Inflammatory macrophage treated with lipopolysaccharide for 1 hour (primary cell): Measurements from ENCODE around the gene FLACC1.
A peak's percentile ranks its signal among the peaks of the same experiment; 100 is the strongest.

Source experiments
- DNase-seq, 2 donors: peaks; one replicate each; pipeline ENCODE4 v3.0.0-alpha.2; 2020 to 2022

Gene FLACC1

DNA sequence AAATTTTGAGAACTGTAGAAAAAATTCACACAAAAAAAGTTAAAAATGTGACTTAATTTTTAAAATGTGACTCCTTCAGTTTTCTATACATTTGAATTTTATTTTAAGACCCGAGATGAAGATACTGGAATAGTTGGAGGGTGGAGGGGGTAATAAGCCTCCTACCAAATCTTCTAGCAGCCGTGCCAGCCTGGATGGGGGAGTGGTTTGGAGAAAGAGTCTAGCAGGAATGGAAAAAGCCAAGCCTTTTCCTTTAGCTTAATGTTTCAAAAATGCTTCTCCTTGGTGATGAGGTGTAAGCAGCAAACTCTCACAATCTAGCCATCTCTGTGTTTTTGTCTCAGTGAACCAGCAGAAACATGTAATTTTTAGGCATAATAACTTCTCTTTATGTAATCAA lies 82.1 kb downstream of the FLACC1 start:
- no peak for DNase-seq

DNA sequence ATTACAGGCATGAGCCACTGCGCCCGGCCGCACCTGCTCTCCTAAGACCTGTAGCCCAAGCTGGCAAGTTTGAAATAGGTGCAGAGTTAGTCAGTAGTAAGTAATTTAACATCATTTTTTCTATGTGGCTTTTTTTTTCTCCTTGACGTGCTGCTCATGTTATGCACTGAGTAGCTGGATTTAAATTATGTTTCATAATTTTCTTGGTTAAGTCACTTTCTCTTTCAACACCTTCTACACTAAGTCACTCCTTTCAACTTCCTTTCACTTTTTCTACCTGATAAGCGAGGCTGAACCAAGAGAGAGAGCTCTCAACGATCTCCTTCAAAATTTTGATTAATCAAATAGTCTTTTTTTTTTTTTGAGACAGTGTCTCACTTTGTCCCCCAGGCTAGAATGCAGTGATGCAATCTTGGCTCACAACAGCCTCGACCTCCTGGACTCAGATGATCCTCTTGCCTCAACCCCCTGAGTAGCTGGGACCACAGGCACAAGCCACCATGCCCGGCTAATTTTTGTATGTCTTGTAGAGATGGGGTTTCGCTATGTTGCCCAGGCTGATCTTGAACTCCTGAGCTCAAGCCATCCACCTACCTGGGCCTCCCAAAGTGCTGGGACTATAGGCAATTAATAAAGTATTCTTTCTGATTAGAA lies 83.7 kb downstream of the FLACC1 start:
- no peak for DNase-seq

DNA sequence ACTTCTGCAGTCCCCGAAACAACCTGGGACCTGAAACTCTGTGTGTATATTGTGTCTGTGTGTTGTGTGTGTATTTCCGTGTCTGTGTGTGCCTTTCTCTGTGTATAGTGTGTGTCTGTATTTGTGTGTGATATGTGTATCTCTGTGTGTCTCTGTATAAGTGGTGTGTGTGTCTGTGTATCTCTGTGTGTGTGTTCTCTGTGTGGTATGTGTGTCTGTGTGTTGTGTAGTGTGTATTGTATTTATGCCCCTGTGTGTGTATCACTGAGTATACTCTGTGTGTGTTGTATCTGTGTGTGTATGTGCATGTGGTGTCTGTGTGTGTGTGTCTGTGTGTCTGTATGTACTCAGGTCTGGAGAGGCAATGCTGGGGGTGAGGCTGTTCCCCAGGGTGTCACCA lies 85.2 kb downstream of the FLACC1 start:
- no peak for DNase-seq

DNA sequence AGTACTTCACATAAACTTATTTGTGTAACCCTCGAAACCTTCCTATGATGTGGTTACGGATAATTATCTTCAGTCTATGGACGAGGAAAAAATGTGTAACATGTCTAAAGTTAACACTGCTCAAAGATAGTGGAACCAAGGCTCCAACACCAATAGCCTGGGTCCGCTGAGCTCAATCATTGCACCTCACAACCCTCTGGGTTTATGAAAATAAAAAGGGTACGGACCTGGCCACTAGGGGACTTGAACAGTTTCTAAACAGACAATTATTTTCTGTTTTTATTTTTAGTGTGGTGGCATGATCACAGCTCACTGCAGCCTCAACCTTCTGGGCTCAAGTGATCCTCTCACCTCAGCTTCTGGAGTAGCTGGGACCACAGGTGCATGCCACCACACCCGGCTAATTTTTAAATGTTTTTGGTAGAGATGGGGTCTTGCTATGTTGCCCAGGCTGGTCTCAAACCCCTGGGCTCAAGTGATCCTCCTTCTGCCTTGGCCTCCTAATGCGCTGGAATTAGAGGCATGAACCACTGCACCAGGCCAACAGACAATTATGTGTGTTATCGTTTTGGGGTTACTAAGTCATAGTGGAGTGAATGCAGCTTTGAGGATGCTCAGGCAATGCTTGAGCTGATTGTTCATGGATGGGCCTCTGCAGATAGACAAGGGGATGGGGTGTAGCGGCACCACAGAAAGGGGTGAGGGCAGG lies 86.7 kb downstream of the FLACC1 start:
- DNase-seq, result no peak

DNA sequence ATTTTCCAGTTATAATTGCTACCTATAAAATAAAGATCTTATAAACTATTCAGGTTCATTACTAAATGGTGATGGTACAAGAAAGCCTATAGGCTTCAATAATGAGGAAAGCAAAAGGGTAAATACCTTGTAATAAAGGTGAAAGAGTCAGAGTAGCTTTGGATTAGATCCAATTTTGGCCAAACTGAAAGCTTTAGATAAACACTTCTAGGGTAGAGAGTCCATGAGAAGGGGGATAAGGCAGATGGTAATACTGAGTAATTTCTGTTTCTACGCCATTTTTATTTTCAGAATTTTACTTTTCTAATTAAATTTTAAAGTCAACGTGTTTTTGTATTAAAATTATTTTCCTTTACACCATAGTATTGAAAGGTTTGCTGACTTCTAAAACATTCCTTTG lies 87.4 kb downstream of the FLACC1 start:
- no peak for DNase-seq

DNA sequence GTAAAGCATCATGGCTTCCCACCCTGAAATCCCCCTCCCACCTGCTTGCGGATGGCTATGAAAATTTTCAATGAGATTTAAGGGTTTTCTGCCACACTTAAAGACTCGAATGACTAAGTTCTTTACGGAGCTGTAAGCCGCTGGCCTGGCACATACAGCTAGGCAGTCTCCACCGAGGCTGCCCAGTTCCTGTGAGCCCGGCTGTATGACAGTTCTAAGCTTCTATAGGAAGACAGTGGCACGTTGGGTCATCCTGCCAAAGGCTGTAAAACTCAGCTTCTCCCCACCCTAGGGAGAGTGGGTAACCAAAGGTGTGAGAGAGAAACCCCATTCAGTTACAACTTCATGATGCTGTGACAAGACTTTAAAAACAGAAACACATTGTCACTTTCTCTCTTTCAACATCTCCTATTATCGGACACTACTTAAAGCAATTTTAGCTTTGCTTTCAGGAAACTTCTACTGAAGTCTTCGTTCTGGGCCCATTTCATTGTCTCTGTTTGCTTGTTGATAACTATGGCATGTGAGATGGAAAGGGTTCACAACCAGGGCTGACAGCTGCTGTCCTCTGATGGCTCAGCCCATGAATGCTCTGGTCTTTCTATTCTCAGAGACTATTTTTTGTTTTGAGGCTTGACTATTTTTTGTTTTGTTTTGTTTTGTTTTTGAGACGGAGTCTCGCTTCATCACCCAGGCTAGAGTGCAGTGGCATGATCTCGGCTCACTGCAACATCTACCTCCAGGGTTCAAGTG lies 89.7 kb downstream of the FLACC1 start:
- no peak for DNase-seq

DNA sequence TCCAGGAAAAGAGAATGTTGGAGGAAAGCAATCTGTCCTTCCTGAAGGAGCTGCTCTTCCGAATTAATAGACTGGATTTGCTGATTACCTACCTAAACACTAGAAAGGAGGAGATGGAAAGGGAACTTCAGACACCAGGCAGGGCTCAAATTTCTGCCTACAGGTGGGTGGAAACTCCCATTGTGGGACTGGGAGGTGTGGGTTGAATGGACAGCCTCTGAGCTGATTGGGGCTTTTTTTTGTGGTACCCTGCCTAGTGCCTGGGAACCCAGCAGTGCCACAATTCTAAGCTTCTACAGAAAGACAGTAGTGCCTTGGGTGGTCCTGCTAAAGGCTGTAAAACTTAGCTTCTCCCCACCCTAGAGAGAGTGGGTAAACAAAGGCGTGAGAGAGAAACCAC lies 90.5 kb downstream of the FLACC1 start:
- DNase-seq, result no peak

DNA sequence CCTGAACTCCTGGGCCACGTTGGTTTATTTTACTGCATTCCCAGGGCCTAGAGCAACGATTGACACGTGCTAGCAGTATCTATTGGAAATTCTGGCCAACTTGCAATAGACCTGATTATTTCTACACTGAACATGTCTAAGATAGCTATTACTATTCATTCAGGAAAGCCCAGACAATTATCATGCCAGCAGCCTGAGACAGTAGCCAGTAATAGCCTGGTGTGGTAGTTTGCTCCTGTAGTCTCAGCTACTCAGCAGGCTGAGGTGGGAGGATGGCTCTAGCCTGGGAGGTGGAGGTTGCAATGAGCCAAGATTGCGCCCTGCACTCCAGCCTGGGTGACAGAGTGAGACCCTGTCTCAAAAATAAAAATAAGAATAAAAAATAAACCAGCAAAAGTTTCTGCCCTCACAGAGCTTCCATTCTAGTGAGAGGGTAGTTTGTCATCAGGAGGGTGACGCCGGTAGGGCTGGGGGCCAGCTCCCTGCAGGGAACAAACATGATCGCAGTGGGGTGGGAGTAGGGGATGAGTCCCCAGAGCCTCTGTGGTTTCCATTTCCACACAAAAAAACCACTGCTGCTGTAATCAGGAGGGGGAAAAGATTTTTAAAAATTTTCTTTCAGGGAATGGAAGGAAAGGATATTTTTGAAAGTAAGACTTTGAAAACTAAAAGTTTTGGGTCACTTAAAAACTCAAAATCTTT lies 92.5 kb downstream of the FLACC1 start:
- no peak for DNase-seq

DNA sequence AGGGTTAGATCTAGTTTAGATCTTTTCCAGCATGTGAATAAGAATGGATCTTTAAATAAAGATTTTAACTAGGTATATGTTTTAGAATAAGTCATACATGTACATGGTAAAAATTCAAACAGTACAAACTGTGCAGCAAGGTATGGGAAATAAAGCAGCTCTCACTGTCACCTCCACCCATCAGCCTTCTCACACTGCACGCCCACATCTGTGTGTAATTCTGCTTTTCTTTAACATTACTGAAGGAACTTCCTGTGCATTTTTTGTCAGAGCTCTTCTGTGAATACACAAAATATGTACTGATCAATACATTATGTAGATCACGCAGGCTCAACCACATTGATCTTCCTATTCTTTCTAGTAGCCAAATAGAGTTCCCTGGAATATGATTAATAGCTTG lies 93.4 kb downstream of the FLACC1 start:
- peak; percentile 51 to 61 for DNase-seq

DNA sequence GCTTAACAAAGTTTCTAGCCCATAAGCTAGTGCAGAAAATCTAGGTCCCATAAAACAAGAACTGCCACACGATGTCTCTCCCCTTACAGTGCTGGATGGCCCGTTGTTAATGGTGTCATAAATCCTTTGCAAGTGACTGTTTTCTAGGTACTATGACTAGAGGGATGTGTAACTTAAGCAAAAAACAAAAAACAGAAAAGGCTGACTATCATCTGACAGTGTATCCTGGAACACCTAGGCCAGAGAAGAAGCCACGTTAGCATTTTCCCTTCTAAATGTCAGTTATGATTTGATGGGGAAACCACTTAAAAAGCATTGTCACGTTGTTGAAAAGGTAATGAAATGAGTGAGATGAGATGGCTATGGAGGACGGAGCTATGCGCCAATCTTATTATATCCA lies 94.4 kb downstream of the FLACC1 start:
- DNase-seq, result no peak

DNA sequence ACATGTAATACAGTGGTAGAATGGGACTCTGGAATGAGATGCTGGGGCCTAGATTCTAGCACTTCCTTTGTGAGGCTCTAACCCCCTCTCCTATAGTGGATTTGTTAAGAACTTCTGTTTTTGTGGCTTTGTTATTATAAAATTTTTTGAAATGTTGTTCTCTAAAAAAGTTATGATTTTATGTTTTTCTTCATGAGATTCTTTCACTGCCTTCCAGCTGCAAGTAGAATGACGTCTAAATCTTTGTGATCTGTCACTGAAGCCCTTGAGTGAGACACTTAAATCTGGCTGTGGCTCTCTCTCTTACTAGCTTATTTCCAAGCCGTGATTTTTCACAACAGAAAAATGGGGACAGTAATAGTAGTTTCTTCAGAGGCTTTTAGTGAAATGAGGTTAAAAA lies 95.2 kb downstream of the FLACC1 start:
- DNase-seq, result no peak

DNA sequence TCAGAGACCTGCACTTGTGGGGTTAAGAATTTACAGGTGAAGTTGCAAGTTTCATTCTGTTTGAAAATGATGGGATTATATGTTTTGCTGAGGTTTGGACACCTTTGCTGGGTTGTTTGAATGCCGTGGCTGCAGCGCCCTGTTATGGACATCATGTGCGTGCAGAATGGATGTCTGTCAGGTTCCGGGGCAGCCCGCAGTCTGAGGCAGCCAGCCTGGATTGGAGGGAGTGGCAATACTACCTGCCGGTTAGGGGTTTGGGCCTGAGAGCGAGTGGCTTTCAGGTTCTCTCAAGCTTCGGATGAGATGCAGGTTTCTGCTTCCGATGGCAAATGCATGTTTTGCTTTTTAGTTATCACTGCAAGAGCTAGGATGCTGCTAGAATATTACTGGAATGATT lies 95.7 kb downstream of the FLACC1 start:
- DNase-seq, result no peak

DNA sequence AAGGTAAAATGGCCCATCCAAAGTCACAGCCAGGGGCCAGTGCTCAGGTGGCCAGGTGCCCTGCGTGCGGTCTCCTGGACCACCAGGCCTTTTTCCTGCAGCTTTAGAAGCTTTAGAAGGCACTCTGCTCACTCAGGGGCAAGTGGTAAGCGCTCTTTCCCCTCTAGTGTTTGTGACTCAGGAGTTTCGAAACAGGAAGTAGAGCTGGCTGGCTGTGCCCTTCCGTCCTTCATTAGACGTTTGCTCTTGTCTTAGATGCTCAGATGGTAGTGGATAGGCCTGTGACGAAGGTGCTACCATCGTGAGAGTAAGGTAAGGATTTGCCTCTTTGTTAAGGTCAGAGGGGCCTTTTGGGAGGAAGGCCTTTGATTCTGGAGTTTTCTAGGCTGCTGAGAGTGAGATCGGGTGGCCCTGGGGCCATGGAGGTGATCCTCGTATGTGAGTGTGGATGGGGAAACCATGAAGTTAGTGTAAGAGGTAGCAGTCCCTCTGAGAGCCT lies 96.8 kb downstream of the FLACC1 start, which contains the start of gene CASP8:
TSS of gene CASP8 (plus strand) at position 235 of the 499 bp plus-strand sequence. CDS start 5,951 bp downstream, outside the sequence.
- DNase-seq, result peak; percentile 74 to 81

DNA sequence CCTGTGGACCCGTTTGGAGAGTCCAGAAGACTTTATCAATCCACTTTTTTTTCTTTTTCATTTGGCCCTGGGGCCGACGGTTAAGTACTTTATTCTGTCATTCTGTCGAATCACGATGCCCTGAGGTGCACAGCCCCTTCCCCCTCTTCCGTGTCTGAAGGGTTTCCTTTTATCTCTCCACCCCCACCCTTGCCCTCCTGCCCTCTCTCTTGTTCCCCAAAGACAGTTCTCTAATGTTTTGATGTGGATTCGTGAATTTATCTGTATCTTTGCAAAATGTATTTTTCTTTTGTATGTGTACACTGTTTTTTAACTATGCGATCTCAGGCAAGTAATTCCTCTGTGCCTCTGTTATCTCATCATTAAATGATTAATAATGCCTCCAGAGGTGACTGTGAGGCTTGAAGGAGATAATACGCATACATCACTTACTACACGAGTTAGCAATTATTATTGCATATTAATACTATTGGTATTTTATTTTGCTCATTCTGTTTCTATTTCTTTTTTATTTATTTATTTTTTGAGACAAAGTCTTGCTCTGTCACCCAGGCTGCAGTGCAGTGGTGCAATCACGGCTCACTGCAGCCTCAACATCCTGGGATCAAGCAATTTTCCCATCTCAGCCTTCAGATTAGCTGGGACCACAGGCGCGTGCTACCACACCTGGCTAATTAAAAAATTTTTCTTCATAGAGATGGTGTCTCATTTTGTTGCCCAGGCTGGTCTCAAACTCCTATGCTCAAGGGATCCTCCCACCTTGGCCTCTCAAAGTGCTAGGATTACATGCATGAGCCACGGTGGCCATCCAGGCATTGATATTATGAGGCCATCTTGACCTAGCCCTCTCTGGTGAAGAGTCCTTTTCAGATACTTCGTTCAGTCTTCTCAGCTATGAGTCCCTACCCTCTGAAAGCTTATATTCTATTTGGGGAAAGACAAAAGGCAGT lies 98.2 kb downstream of the FLACC1 start:
- no peak for DNase-seq

DNA sequence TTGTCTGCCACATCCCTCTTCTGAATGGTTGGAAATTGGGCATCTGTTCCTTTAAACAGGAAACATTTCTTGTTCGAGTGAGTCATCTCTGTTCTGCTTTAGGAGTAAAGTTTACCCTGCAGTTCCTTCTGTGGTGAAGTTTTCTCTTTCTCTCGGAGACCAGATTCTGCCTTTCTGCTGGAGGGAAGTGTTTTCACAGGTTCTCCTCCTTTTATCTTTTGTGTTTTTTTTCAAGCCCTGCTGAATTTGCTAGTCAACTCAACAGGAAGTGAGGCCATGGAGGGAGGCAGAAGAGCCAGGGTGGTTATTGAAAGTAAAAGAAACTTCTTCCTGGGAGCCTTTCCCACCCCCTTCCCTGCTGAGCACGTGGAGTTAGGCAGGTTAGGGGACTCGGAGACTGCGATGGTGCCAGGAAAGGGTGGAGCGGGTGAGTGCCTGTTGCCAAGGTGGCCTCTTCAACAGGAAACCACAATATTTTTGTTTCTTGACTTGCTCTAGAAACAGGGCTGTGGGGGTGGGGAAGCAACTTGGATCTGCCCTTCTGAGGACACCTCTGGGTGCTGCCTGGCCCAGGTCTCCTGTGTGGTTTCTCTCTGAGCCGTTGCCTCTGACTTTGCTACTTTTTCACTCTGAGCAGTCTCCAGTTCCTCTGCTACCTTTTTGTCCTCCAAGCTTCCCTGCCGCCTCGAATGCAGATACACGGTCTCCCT lies 99.0 kb downstream of the FLACC1 start:
- peak; percentile 70 to 73 for DNase-seq

DNA sequence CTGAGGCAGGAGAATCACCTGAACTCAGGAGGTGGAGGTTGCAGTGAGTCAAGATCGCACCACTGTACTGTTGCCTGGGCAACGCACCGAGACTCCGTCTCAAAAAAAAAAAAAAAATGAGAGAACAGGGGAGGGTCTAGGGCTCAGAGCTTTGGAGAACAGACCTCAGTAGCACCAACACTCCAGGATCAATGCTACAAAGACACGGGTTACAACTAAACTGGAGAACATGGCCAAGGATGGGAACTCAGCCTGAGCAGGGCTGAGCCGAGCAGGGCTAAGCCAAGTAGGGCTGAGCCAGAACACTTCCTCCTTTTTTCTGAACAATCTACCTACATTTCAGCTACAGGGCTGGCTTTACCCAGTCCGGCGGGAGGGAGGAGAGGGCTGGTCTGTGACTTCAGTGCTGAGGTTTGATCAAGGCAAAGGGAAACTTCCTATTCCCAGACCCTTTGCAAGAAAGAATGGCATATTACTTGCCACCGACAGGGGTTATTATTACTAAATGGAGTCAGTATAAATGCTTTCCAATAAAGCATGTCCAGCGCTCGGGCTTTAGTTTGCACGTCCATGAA lies 99.7 kb downstream of the FLACC1 start:
- DNase-seq, result peak in 1 of 2 donors; percentile 70

DNA sequence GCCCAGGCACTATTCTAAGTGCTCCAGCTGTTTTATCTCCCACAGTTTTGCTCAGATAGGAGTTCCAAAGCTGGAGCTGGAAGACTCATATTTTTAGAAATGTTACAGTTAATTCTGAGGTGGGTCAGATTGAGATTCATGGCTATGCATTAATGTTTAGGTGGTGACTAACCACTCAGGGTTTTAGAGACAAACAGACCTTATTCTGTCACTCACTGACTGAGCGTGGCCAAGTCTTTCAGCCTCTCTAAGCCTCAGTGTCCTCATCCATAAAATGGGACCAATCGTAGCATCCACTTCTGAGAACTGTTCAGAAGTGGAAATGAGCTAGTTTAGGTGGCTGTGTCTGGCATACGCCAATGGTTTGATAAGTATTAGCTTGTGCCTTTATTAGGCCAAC lies 101.1 kb downstream of the FLACC1 start:
- no peak for DNase-seq

DNA sequence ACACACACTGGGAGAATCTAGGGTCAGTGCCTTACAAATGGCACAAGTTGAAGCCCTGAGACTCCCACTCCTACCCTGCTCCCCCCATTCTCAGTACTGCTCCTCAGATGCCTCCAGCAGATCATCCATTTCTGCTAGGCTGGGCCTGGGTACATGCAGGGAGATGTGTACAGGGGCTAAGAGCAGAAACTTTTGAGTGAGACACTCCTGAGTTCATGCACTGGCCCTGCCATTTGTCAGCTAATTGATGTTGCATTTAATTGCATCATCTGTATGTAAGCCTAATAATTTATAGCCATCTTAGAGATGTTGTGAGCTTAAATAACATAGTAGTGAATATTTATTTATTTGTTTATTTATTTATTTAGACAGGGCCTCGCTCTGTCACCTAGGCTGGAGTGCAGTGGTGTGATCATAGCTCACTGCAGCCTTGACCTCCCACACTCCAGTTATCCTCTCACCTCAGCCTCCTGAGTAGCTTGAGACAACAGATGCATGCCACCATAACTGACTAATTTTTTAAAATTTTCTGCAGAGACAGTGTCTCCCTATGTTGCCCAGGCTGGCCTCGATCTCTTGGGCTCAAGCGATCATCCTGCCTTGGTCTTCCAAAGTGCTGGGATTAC lies 101.6 kb downstream of the FLACC1 start:
- DNase-seq, result no peak

DNA sequence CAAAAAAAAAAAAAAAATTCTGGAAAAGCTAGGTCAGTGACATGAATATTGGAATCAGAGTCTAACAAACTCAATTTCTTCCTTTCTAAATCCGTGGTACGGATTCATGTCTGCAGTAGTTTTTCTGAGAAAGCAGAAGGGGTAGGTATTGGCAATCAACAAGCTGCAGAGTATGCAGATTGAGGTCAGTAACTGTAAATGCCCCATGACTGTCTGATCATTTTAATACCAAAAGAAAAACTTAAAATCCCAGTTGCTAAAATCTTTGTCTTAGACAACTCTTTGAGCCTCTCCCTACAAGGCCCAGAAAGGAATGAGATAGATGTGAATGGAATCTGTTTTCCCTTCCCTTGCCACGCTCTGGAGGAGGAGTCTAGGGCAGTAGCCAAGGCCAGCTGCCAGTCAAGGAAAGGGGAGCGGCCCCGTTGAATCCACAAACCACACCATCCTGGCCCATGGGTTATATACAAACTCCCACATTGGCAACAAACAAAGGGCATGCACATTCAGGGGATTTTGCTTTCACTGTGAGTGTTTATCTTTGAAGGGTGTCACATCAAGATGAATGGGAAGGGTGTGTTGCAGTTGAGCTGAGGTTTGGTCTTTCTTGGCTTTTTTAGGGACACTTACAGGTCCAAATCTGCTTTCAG lies 102.9 kb downstream of the FLACC1 start:
- DNase-seq, result no peak

DNA sequence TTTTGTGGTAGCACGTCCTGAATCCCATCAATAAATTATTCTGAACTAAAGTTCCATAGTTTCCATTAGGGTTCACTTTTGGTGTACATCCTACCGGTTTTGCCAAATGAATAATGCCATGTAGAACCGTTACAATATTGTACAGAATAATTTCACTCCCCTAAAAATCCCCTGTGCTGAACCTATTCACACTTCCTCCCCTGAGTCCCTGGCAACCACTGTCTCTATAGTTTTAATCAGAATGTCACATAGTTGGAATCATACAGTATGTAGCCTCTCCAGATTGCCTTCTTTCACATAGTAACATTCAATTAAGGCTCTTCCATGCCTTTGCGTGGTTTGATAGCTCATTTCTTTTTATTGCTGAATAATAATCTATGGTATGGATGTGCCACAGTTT lies 106.4 kb downstream of the FLACC1 start:
- DNase-seq, result no peak
